ENCODE data around the gene ZNF32.
"Not testable (repeated sequence)": the region's sequence is repeated elsewhere in the genome, so short reads cannot be mapped to it uniquely, and the experiment has no call there.

ZNF32 gene

GRCh38 chr10:43623351-43623750 lies 25.3 kb downstream of the ZNF32 start:
- DNase-seq, result peak; percentile 31

DNA sequence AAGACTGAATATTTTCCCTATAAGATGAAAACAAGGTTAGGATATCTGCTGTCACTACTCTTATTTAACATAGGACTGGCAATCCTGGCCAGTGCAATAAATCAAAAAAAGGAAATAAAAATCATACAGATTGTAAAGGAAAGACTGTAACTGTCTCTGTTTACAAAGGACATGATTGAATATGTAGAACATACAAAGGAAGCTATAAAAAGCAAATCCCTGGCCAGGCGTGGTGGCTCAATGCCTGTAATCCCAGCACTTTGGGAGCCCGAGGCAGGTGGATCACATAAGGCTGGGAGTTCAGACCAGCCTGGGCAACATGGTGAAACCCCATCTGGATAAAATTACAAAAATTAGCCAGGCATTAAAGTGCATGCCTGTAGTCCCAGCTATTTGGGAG lies 26.6 kb downstream of the ZNF32 start:
- DNase-seq, result no peak

GRCh38 chr10:43619368-43619767 lies 29.3 kb downstream of the ZNF32 start:
- DNase-seq, result no peak

- DNase-seq, result no peak
These were observed 31.8 kb downstream of the ZNF32 start for GRCh38 chr10:43616697-43617370.

DNA sequence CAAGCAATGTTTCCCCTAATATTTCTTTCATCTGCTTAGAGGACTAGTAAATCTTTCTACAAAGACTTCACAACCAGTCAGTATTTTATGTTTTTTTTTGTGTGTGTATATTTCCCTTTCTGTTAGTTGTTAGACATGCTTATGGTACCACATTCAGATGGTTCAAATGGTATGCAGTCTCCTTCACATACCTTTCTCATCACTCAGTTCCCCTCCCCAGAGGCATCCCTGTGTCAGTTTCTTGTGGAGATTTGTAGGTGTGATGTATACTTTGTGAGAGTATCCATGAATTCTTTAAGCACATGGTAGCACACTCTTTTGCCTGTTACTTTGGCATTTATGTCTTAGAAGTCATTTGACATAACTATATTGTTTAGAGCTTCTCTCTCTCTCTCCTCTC lies 38.0 kb downstream of the ZNF32 start:
- no peak for DNase-seq

- DNase-seq, result no peak
These were observed 41.5 kb downstream of the ZNF32 start for GRCh38 chr10:43607199-43607573.

DNA sequence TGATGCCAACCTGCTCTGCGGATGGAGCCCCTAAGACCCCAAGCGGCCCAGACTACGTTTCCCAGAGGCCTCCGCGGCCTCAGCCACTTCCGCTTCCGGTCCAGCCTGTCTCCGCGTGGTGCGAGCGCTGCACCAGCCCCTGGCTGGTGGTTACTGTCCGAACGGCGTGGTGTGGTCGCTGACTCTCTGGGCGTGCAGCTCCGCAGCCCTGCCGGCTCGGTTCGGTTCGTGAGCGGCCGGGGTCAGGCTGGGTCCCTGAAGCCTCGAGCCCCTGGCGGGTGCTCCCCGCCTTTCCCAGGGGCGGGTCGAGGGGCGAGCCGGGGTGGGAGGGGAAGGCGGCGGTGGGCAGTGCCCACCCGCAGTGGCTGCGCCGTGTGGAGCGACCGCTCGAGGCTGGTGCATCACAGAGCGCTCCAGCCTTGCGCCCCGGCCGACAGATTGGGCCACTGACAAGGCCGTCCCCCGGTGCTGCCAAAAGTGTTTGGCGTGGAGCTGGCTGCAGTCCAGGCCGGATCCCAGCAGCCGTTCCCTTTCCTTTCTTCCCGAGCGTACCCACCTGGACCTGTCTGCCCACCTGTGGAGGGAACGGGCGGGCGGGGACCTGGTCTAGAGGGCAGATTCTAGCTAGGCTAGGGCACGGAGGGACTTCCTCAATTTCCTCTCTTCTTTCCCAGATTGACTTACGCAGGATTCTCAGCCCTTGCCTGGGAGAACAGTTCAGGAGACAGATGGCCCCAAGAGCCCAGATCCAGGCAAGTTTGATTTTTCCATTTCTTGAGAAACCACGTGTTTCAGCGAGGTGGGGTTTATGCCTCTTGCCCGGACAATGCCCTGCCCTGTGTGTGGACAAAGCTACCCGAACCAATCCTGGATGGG lies 42.1 kb downstream of the ZNF32 start, which contains the start of gene ZNF485:
TSS of gene ZNF485 (plus strand) at position 116 of the 876 bp plus-strand sequence. CDS start at position 729, 613 bp downstream.
- peak; percentile 34 for DNase-seq

- DNase-seq, result no peak
These were observed 42.8 kb downstream of the ZNF32 start for GRCh38 chr10:43605850-43606322.

DNA sequence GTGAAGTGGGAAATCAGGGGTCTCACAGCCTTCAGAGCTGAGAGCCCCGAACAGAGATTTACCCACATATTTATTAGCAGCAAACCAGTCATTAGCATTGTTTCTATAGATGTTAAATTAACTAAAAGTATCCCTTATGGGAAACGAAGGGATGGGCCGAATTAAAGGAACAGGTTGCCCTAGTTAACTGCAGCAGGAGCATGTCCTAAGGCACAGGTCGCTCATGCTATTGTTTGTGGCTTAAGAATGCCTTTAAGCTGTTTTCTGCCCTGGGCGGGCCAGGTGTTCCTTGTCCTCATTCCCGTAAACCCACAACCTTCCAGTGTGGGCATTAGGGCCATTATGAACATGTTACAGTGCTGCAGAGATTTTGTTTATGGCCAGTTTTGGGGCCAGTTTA lies 47.1 kb downstream of the ZNF32 start:
- not testable (repeated sequence) for DNase-seq

DNA sequence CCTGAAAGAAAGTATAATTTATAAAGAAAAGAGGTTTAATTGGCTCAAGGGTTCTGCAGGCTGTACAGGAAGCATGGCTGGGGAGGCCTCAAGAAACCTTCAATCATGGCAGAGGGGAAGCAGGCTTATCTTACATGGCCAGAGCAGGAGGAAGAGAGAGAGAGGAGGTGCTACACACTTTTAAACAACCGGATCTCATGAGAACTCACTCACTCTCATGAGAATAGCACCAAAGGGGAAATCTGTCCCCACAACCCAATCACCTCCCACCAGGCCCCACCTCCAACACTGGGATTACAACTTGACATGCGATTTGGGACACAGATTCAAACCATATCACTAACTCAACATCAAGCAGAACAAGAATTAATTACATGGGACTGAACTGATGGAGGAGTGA lies 49.3 kb downstream of the ZNF32 start:
- DNase-seq, result no peak

DNA sequence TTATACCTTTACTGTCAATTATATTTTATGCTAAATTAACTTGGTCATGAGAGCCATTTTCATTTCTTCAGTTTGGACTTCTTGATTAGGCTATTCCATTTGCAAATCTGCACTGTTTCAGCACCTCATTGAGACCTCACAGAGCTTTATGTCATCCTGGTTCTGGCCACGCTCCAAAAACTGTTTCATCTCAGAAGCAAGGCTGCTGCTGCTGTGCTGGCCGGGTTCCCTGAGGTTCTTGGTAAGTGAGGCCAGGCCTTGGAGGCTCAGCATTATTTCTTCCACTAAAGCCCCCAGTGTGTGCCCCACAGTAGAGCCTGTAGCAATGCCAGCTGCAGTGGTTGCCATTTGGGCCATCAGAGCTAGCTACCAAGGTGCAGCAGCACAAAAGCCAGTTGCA lies 50.2 kb downstream of the ZNF32 start:
- no peak for DNase-seq

GRCh38 chr10:43596546-43596945 lies 52.1 kb downstream of the ZNF32 start:
- no peak for DNase-seq

DNA sequence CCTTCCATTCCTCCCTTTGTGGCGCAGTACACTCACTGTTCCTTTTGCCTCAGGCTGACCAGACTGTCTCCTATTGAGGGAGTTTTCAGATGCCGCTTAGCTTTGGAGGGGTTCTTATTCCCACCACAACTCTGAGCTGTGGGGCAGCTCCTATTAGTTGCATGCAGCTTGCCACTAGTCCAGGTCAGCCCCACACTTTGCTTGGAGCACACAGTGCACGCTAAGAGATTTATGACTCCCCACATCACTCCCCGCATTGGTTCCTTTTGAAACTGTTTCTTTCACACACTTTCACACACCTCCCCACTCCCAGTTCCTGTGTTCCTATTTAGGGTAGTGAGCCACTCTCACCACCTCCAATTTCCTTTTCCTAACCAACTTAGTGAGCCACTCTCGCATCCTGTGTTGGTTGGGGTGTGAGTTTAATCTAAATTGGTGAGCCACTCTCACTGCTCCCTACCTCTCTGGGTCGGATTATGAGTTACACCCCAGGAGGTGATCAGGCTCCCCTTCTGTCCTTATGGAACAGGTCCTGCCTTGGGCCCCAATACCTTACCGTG lies 52.9 kb downstream of the ZNF32 start:
- no peak for DNase-seq

GRCh38 chr10:43594944-43595589 lies 53.6 kb downstream of the ZNF32 start:
- DNase-seq, result peak; percentile 4

Data from DMS79 treated with DMSO at 0.1 percent for 48 hours (cell line).